OCI-LY7 (cell line): ENCODE measurements around the gene BSCL2. TPM values are rescaled to one million over a fixed set of nuclear protein-coding genes. Genes with fewer than 3 reads are reported as not detected.

Experiments used
- BruUV-seq: library from RNA; stranded (reverse); fragments of 400-500 nt; replicated peaks from 2 replicates; lab custom pipeline; 2021; lab: Mats Ljungman, UMichigan
- CTCF ChIA-PET: fragments of 300-600 bp; sonication (Branson Sonifier 250); formaldehyde crosslinking; loops from one replicate; lab custom pipeline; 2022; ENCODE audit warnings: antibody characterized with exemption; ENCODE audit not compliant: unreplicated experiment; lab: Charles Lee
- POLR2A ChIA-PET: fragments of 300-600 bp; sonication (Branson Sonifier 250); formaldehyde crosslinking; loops from one replicate; lab custom pipeline; 2022; ENCODE audit warnings: antibody characterized with exemption; lab: Charles Lee
- DNase-seq: peaks from one replicate; pipeline ENCODE4 v3.0.0-alpha.2; 2015; ENCODE audit warnings: low spot score
- H2AFZ ChIP-seq: fragments of 200-600 bp; sonication (generic), shearing (Covaris generic); 2 replicates; pipeline ENCODE4 v1.6.1; 2014; ENCODE audit warnings: mild to moderate bottlenecking, antibody characterized with exemption, low read length, moderate library complexity
- H3K27ac ChIP-seq: fragments of 200-600 bp; sonication (generic); 2 replicates; pipeline ENCODE4 v1.5.1; 2014; ENCODE audit warnings: mixed run types, low read depth, mild to moderate bottlenecking, moderate library complexity, low read length, inconsistent platforms; ENCODE audit not compliant: poor library complexity, severe bottlenecking
- H3K36me3 ChIP-seq: fragments of 200-600 bp; sonication (generic); 2 replicates; pipeline ENCODE4 v1.6.1; 2014; ENCODE audit warnings: mild to moderate bottlenecking, antibody characterized with exemption, low read length, moderate library complexity, mixed read lengths; ENCODE audit not compliant: insufficient read depth
- H3K4me1 ChIP-seq: fragments of 200-600 bp; sonication (generic); 2 replicates; pipeline ENCODE4 v1.5.1; 2014; ENCODE audit warnings: mild to moderate bottlenecking, low read length; ENCODE audit not compliant: insufficient read depth, poor library complexity, severe bottlenecking
- H3K4me2 ChIP-seq: fragments of 200-600 bp; sonication (generic); 2 replicates; pipeline ENCODE4 v1.6.1; 2014; ENCODE audit warnings: mild to moderate bottlenecking, low read length
- H3K4me3 ChIP-seq: fragments of 200-600 bp; sonication (generic); 2 replicates; pipeline ENCODE4 v1.5.1; 2014; ENCODE audit warnings: mild to moderate bottlenecking, low read depth, low read length; ENCODE audit not compliant: poor library complexity, severe bottlenecking
- H3K79me2 ChIP-seq: fragments of 200-600 bp; sonication (generic); 2 replicates; pipeline ENCODE4 v1.6.1; 2016; ENCODE audit warnings: low read depth, mild to moderate bottlenecking, low read length, moderate library complexity, mixed read lengths; ENCODE audit not compliant: insufficient read depth
- H3K9me2 ChIP-seq: fragments of 200-600 bp; sonication (generic); 2 replicates; pipeline ENCODE4 v1.6.1; 2016; ENCODE audit warnings: mild to moderate bottlenecking, low read length, mixed read lengths; ENCODE audit not compliant: insufficient read depth
- H3K9me3 ChIP-seq: fragments of 200-600 bp; sonication (generic); 2 replicates; pipeline ENCODE4 v1.6.1; 2014; ENCODE audit warnings: mild to moderate bottlenecking, mixed run types, low read length, mixed read lengths
- H4K20me1 ChIP-seq: fragments of 200-600 bp; sonication (generic); 2 replicates; pipeline ENCODE4 v1.6.1; 2014; ENCODE audit warnings: mild to moderate bottlenecking, antibody characterized with exemption, low read length, moderate library complexity, mixed read lengths; ENCODE audit not compliant: insufficient read depth
- EZH2phosphoT487 ChIP-seq: fragments of 200-600 bp; sonication (generic); IDR thresholded peaks from 2 replicates; pipeline ENCODE4 v1.6.1; 2018; ENCODE audit warnings: low read depth, borderline replicate concordance, mild to moderate bottlenecking, mixed run types, antibody characterized with exemption, low read length, moderate library complexity, mixed read lengths
- intact Hi-C: fragments of 100-400 bp; cut with micrococcal nuclease; formaldehyde crosslinking; loops from one replicate; pipeline ENCODE4 v1.10.0; 2022; ENCODE audit not compliant: unreplicated experiment
- small RNA-seq: library from RNA; depleted of rRNA; stranded (forward); fragments of <200 nt; gene quantifications from one replicate; pipeline ENCODE3, GENCODE V24; 2014
- total RNA-seq, 2 experiments: library from RNA; depleted of rRNA in 1 of 2; stranded (reverse); fragments of >200 nt in 1 of 2; shearing (Covaris generic) in 1 of 2; gene quantifications; 2 replicates each; pipeline ENCODE4 v1.2.3, GENCODE V29; 2014 to 2022
- TF ChIP-seq, protein P1 (sequence below): fragments of 200-600 bp; sonication (generic); conservative IDR thresholded peaks from 2 replicates; pipeline ENCODE4 v1.5.1; 2014; ENCODE audit warnings: mild to moderate bottlenecking, antibody characterized with exemption, low read length, moderate library complexity, mixed read lengths

BSCL2 gene
- total RNA-seq, 2 experiments from 2014 or later: 20.7 to 46.2 TPM

DNA sequence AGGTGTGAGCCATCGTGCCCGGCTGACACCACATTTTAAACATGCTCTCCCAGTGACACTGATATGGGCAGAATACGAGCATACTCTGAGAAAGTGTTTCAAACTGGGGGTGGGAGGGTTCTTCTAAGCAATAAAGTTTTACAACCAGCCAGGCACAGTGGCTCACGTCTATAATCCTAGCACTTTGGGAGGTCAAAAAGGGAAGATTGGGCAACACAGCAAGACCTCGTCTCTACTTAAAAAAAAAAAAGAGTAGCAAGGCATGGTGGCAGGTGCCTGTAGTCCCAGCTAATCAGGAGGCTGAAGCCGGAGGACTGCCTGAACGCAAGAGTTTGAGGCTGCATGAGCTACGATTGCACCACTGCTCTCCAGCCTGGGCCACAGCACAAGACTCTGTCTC, 63.0 kb downstream of the BSCL2 start:
- intact Hi-C loops: no loop called here
- no peak overlapping the region for H3K27ac ChIP-seq
- BruUV-seq: no TSS peak

More for the DNA sequence above, 63.0 kb downstream of the BSCL2 start:
- ChIA-PET CTCF (no interaction called here), POLR2A (interaction anchor here (1.3 kb wide), 1 partner anchor 37 kb away, joined by 3 read pairs; no protein-coding TSS in a partner anchor)
- H3K4me1 ChIP-seq: peaks cover 14% of the 10 kb centered on the region
- no peak overlapping the region for H3K4me3 ChIP-seq
- peaks cover 60% of the 10 kb centered on the region for H3K79me2 ChIP-seq
- no peaks in the 10 kb centered on the region for H4K20me1 ChIP-seq
- peaks cover 68% of the 10 kb centered on the region for H3K36me3 ChIP-seq
- DNase-seq: no peak
- H3K9me2 ChIP-seq: no peaks in the 10 kb centered on the region
- no peak overlapping the region for H3K4me2 ChIP-seq
- no peak for TF ChIP-seq EZH2phosphoT487
- TF ChIP-seq, protein P1, sequence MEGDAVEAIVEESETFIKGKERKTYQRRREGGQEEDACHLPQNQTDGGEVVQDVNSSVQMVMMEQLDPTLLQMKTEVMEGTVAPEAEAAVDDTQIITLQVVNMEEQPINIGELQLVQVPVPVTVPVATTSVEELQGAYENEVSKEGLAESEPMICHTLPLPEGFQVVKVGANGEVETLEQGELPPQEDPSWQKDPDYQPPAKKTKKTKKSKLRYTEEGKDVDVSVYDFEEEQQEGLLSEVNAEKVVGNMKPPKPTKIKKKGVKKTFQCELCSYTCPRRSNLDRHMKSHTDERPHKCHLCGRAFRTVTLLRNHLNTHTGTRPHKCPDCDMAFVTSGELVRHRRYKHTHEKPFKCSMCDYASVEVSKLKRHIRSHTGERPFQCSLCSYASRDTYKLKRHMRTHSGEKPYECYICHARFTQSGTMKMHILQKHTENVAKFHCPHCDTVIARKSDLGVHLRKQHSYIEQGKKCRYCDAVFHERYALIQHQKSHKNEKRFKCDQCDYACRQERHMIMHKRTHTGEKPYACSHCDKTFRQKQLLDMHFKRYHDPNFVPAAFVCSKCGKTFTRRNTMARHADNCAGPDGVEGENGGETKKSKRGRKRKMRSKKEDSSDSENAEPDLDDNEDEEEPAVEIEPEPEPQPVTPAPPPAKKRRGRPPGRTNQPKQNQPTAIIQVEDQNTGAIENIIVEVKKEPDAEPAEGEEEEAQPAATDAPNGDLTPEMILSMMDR: no peak
- no peak overlapping the region for H2AFZ ChIP-seq
- no peaks in the 10 kb centered on the region for H3K9me3 ChIP-seq

Small RNAs within 50 kb of the gene (small RNA-seq; reads per million reads assigned to genes)
- gene SNORA57: not detected

Other genes starting within 250 kb of the BSCL2 start
- gene AHNAK, start 160.6 kb downstream of the BSCL2 start, total RNA-seq (2014; rRNA removed; shearing (Covaris generic)): 0.08 and 0.28 TPM in 2 replicates
- gene AHNAK, start 160.6 kb downstream of the BSCL2 start, total RNA-seq (2022): 0.21 and 0.30 TPM in 2 replicates
- 2,328 and 2,651 TPM in 2 replicates for gene EEF1G, start 133.5 kb downstream of the BSCL2 start, total RNA-seq (2014; rRNA removed; shearing (Covaris generic))
- gene EEF1G, start 133.5 kb downstream of the BSCL2 start, total RNA-seq (2022): 1,778 and 1,903 TPM in 2 replicates
- 15.6 and 22.5 TPM in 2 replicates for gene TUT1, start 115.9 kb downstream of the BSCL2 start, total RNA-seq (2014; rRNA removed; shearing (Covaris generic))
- 38.2 and 40.4 TPM in 2 replicates for gene TUT1, start 115.9 kb downstream of the BSCL2 start, total RNA-seq (2022)
- gene MTA2, start 105.6 kb downstream of the BSCL2 start, total RNA-seq (2014; rRNA removed; shearing (Covaris generic)): 130 and 133 TPM in 2 replicates
- 162 and 174 TPM in 2 replicates for gene MTA2, start 105.6 kb downstream of the BSCL2 start, total RNA-seq (2022)
- 41.2 and 52.8 TPM in 2 replicates for gene EML3, start 94.6 kb downstream of the BSCL2 start, total RNA-seq (2014; rRNA removed; shearing (Covaris generic))
- 81.6 and 92.6 TPM in 2 replicates for gene EML3, start 94.6 kb downstream of the BSCL2 start, total RNA-seq (2022)
- gene ROM1, start 94.2 kb downstream of the BSCL2 start, total RNA-seq (2014; rRNA removed; shearing (Covaris generic)): 0.69 and 1.1 TPM in 2 replicates
- gene ROM1, start 94.2 kb downstream of the BSCL2 start, total RNA-seq (2022): 1.2 and 2.5 TPM in 2 replicates
- gene B3GAT3, start 85.4 kb downstream of the BSCL2 start, total RNA-seq (2014; rRNA removed; shearing (Covaris generic)): 55.8 and 74.3 TPM in 2 replicates
- gene B3GAT3, start 85.4 kb downstream of the BSCL2 start, total RNA-seq (2022): 66.2 and 71.3 TPM in 2 replicates
- 91.4 and 108 TPM in 2 replicates for gene GANAB, start 60.8 kb downstream of the BSCL2 start, total RNA-seq (2014; rRNA removed; shearing (Covaris generic))
- 205 and 217 TPM in 2 replicates for gene GANAB, start 60.8 kb downstream of the BSCL2 start, total RNA-seq (2022)
- 22.5 and 25.5 TPM in 2 replicates for gene INTS5, start 54.1 kb downstream of the BSCL2 start, total RNA-seq (2014; rRNA removed; shearing (Covaris generic))
- 22.1 and 25.1 TPM in 2 replicates for gene INTS5, start 54.1 kb downstream of the BSCL2 start, total RNA-seq (2022)
- 148 and 194 TPM in 2 replicates for gene C11orf98, start 42.2 kb downstream of the BSCL2 start, total RNA-seq (2014; rRNA removed; shearing (Covaris generic))
- 84.4 and 105 TPM in 2 replicates for gene C11orf98, start 42.2 kb downstream of the BSCL2 start, total RNA-seq (2022)
- 88.4 and 90.8 TPM in 2 replicates for gene CSKMT, start 42.1 kb downstream of the BSCL2 start, total RNA-seq (2014; rRNA removed; shearing (Covaris generic))
- 52.6 and 80.1 TPM in 2 replicates for gene CSKMT, start 42.1 kb downstream of the BSCL2 start, total RNA-seq (2022)
- gene UQCC3, start 35.8 kb downstream of the BSCL2 start, total RNA-seq (2014; rRNA removed; shearing (Covaris generic)): 40.0 and 40.3 TPM in 2 replicates
- gene UQCC3, start 35.8 kb downstream of the BSCL2 start, total RNA-seq (2022): 13.1 and 15.5 TPM in 2 replicates
- gene LBHD1, start 35.2 kb downstream of the BSCL2 start, total RNA-seq (2014; rRNA removed; shearing (Covaris generic)): 7.1 and 9.3 TPM in 2 replicates
- gene LBHD1, start 35.2 kb downstream of the BSCL2 start, total RNA-seq (2022): 22.3 and 22.8 TPM in 2 replicates
- 101 and 123 TPM in 2 replicates for gene UBXN1, start 28.4 kb downstream of the BSCL2 start, total RNA-seq (2014; rRNA removed; shearing (Covaris generic))
- gene UBXN1, start 28.4 kb downstream of the BSCL2 start, total RNA-seq (2022): 129 and 140 TPM in 2 replicates
- 0.79 and 1.3 TPM in 2 replicates for gene LRRN4CL, start 17.9 kb downstream of the BSCL2 start, total RNA-seq (2014; rRNA removed; shearing (Covaris generic))
- 0.65 TPM in 2 replicates for gene LRRN4CL, start 17.9 kb downstream of the BSCL2 start, total RNA-seq (2022)
- gene GNG3, start 252 bp upstream of the BSCL2 start, total RNA-seq (2014; rRNA removed; shearing (Covaris generic)): not detected in 2 replicates
- not detected in 2 replicates for gene GNG3, start 252 bp upstream of the BSCL2 start, total RNA-seq (2022)
- gene HNRNPUL2, start 20.0 kb upstream of the BSCL2 start, total RNA-seq (2014; rRNA removed; shearing (Covaris generic)): 8.3 and 19.2 TPM in 2 replicates
- gene HNRNPUL2, start 20.0 kb upstream of the BSCL2 start, total RNA-seq (2022): 59.2 and 64.4 TPM in 2 replicates
- 36.7 and 51.7 TPM in 2 replicates for gene TTC9C, start 21.1 kb upstream of the BSCL2 start, total RNA-seq (2014; rRNA removed; shearing (Covaris generic))
- 70.2 and 75.1 TPM in 2 replicates for gene TTC9C, start 21.1 kb upstream of the BSCL2 start, total RNA-seq (2022)
- gene ZBTB3, start 46.7 kb upstream of the BSCL2 start, total RNA-seq (2014; rRNA removed; shearing (Covaris generic)): 11.1 and 11.8 TPM in 2 replicates
- 10.7 and 11.3 TPM in 2 replicates for gene ZBTB3, start 46.7 kb upstream of the BSCL2 start, total RNA-seq (2022)
- gene POLR2G, start 54.2 kb upstream of the BSCL2 start, total RNA-seq (2014; rRNA removed; shearing (Covaris generic)): 108 and 118 TPM in 2 replicates
- gene POLR2G, start 54.2 kb upstream of the BSCL2 start, total RNA-seq (2022): 115 and 118 TPM in 2 replicates
- gene TAF6L, start 64.0 kb upstream of the BSCL2 start, total RNA-seq (2014; rRNA removed; shearing (Covaris generic)): 23.7 and 26.1 TPM in 2 replicates
- gene TAF6L, start 64.0 kb upstream of the BSCL2 start, total RNA-seq (2022): 24.1 and 29.9 TPM in 2 replicates
- gene TMEM179B, start 80.0 kb upstream of the BSCL2 start, total RNA-seq (2014; rRNA removed; shearing (Covaris generic)): 22.8 and 33.1 TPM in 2 replicates
- 18.6 and 21.5 TPM in 2 replicates for gene TMEM179B, start 80.0 kb upstream of the BSCL2 start, total RNA-seq (2022)
- gene TMEM223, start 84.6 kb upstream of the BSCL2 start, total RNA-seq (2014; rRNA removed; shearing (Covaris generic)): 32.6 and 42.9 TPM in 2 replicates
- 15.8 and 24.4 TPM in 2 replicates for gene TMEM223, start 84.6 kb upstream of the BSCL2 start, total RNA-seq (2022)
- gene NXF1, start 98.0 kb upstream of the BSCL2 start, total RNA-seq (2014; rRNA removed; shearing (Covaris generic)): 35.1 and 53.3 TPM in 2 replicates
- 50.5 and 62.0 TPM in 2 replicates for gene NXF1, start 98.0 kb upstream of the BSCL2 start, total RNA-seq (2022)
- gene STX5, start 124.6 kb upstream of the BSCL2 start, total RNA-seq (2014; rRNA removed; shearing (Covaris generic)): 21.7 and 30.6 TPM in 2 replicates
- gene STX5, start 124.6 kb upstream of the BSCL2 start, total RNA-seq (2022): 41.0 and 47.5 TPM in 2 replicates
- gene TEX54, start 125.4 kb upstream of the BSCL2 start, total RNA-seq (2014; rRNA removed; shearing (Covaris generic)): 1.0 TPM in 1 of 2 replicates, not detected in the other
- 0.89 TPM in 1 of 2 replicates, not detected in the other for gene TEX54, start 125.4 kb upstream of the BSCL2 start, total RNA-seq (2022)
- gene WDR74, start 132.2 kb upstream of the BSCL2 start, total RNA-seq (2014; rRNA removed; shearing (Covaris generic)): 139 and 169 TPM in 2 replicates
- 85.0 and 98.4 TPM in 2 replicates for gene WDR74, start 132.2 kb upstream of the BSCL2 start, total RNA-seq (2022)
- gene SLC3A2, start 173.5 kb upstream of the BSCL2 start, total RNA-seq (2014; rRNA removed; shearing (Covaris generic)): 289 and 291 TPM in 2 replicates
- gene SLC3A2, start 173.5 kb upstream of the BSCL2 start, total RNA-seq (2022): 321 and 339 TPM in 2 replicates
- not detected in 2 replicates for gene CHRM1, start 213.9 kb upstream of the BSCL2 start, total RNA-seq (2014; rRNA removed; shearing (Covaris generic))
- not detected in 2 replicates for gene CHRM1, start 213.9 kb upstream of the BSCL2 start, total RNA-seq (2022)